ENCODE measurements around the gene PLEKHA5. TPM values are rescaled to one million over a fixed set of nuclear protein-coding genes. Genes with fewer than 3 reads are reported as not detected.

Gene PLEKHA5
- total RNA-seq, 1 donor from 2014 or later: 2.0 TPM

- DNase-seq (ENCODE audit: low spot score): no peak
- no peaks in the 10 kb centered on the region for H3K4me1 Mint-ChIP-seq (ENCODE audit: low read depth)
- no peak overlapping the region for H3K4me3 Mint-ChIP-seq
- intact Hi-C loops (cut with micrococcal nuclease): no loop called here
- H3K36me3 Mint-ChIP-seq (ENCODE audit: low read depth): no peaks in the 10 kb centered on the region
- no peaks in the 10 kb centered on the region for H3K9me3 Mint-ChIP-seq
- peaks cover 5% of the 10 kb centered on the region for H3K27me3 Mint-ChIP-seq (ENCODE audit: insufficient read depth)
- H3K27ac Mint-ChIP-seq: no peak overlapping the region
These were observed 10.2 kb downstream of the PLEKHA5 start for GRCh38 chr12:19139615-19140194.

- Mint-ChIP-seq H3K27me3 (ENCODE audit: insufficient read depth) (peaks cover 1% of the 10 kb centered on the region), H3K4me3 (no peak overlapping the region), H3K9me3 (no peaks in the 10 kb centered on the region), H3K4me1 (ENCODE audit: low read depth) (no peaks in the 10 kb centered on the region), H3K27ac (no peak overlapping the region), H3K36me3 (ENCODE audit: low read depth) (no peaks in the 10 kb centered on the region)
- intact Hi-C loops (cut with micrococcal nuclease): no loop called here
- DNase-seq (ENCODE audit: low spot score): no peak
These were observed 11.1 kb downstream of the PLEKHA5 start for GRCh38 chr12:19140381-19141236.

- no peak overlapping the region for H3K4me3 Mint-ChIP-seq
- no peaks in the 10 kb centered on the region for H3K9me3 Mint-ChIP-seq
- H3K27ac Mint-ChIP-seq: no peak overlapping the region
- peaks cover 5% of the 10 kb centered on the region for H3K27me3 Mint-ChIP-seq (ENCODE audit: insufficient read depth)
- no peaks in the 10 kb centered on the region for H3K36me3 Mint-ChIP-seq (ENCODE audit: low read depth)
- intact Hi-C loops (cut with micrococcal nuclease): no loop called here
- no peak for DNase-seq (ENCODE audit: low spot score)
- no peaks in the 10 kb centered on the region for H3K4me1 Mint-ChIP-seq (ENCODE audit: low read depth)
These were observed 13.0 kb downstream of the PLEKHA5 start for GRCh38 chr12:19142499-19142898.

GRCh38 chr12:19144287-19144686, 14.8 kb downstream of the PLEKHA5 start:
- H3K36me3 Mint-ChIP-seq (ENCODE audit: low read depth): no peaks in the 10 kb centered on the region
- no peak overlapping the region for H3K27ac Mint-ChIP-seq
- no peaks in the 10 kb centered on the region for H3K4me1 Mint-ChIP-seq (ENCODE audit: low read depth)
- DNase-seq (ENCODE audit: low spot score): no peak
- H3K4me3 Mint-ChIP-seq: no peak overlapping the region
- peaks cover 5% of the 10 kb centered on the region for H3K27me3 Mint-ChIP-seq (ENCODE audit: insufficient read depth)
- intact Hi-C loops (cut with micrococcal nuclease): no loop called here
- no peaks in the 10 kb centered on the region for H3K9me3 Mint-ChIP-seq

- H3K36me3 Mint-ChIP-seq (ENCODE audit: low read depth): no peaks in the 10 kb centered on the region
- no peaks in the 10 kb centered on the region for H3K9me3 Mint-ChIP-seq
These were observed 15.5 kb downstream of the PLEKHA5 start for GRCh38 chr12:19144985-19145384.

GRCh38 chr12:19148860-19149259, 19.3 kb downstream of the PLEKHA5 start:
- Mint-ChIP-seq H3K4me1 (ENCODE audit: low read depth) (no peaks in the 10 kb centered on the region), H3K36me3 (ENCODE audit: low read depth) (no peaks in the 10 kb centered on the region), H3K27ac (no peak overlapping the region), H3K9me3 (no peaks in the 10 kb centered on the region), H3K27me3 (ENCODE audit: insufficient read depth) (peaks cover 3% of the 10 kb centered on the region), H3K4me3 (no peak overlapping the region)
- DNase-seq (ENCODE audit: low spot score): no peak
- intact Hi-C loops (cut with micrococcal nuclease): no loop called here

More at GRCh38 chr12:19144985-19145384, 15.5 kb downstream of the PLEKHA5 start:
- intact Hi-C loops (cut with micrococcal nuclease): no loop called here
- Mint-ChIP-seq H3K27ac (no peak overlapping the region), H3K4me1 (ENCODE audit: low read depth) (no peaks in the 10 kb centered on the region), H3K27me3 (ENCODE audit: insufficient read depth) (peaks cover 5% of the 10 kb centered on the region), H3K4me3 (no peak overlapping the region)
- DNase-seq (ENCODE audit: low spot score): no peak

- Mint-ChIP-seq H3K27ac (no peak overlapping the region), H3K9me3 (no peaks in the 10 kb centered on the region), H3K4me3 (no peak overlapping the region), H3K36me3 (ENCODE audit: low read depth) (no peaks in the 10 kb centered on the region), H3K4me1 (ENCODE audit: low read depth) (no peaks in the 10 kb centered on the region), H3K27me3 (ENCODE audit: insufficient read depth) (peaks cover 6% of the 10 kb centered on the region)
- no peak for DNase-seq (ENCODE audit: low spot score)
- intact Hi-C loops (cut with micrococcal nuclease): no loop called here
These were observed 20.9 kb downstream of the PLEKHA5 start for GRCh38 chr12:19150273-19150900.

GRCh38 chr12:19151298-19151697, 21.8 kb downstream of the PLEKHA5 start:
- DNase-seq (ENCODE audit: low spot score): no peak
- no peaks in the 10 kb centered on the region for H3K4me1 Mint-ChIP-seq (ENCODE audit: low read depth)
- no peaks in the 10 kb centered on the region for H3K36me3 Mint-ChIP-seq (ENCODE audit: low read depth)
- H3K9me3 Mint-ChIP-seq: no peaks in the 10 kb centered on the region
- peaks cover 6% of the 10 kb centered on the region for H3K27me3 Mint-ChIP-seq (ENCODE audit: insufficient read depth)
- no peak overlapping the region for H3K4me3 Mint-ChIP-seq
- H3K27ac Mint-ChIP-seq: no peak overlapping the region
- intact Hi-C loops (cut with micrococcal nuclease): no loop called here

- no peaks in the 10 kb centered on the region for H3K9me3 Mint-ChIP-seq
- H3K4me3 Mint-ChIP-seq: no peak overlapping the region
- intact Hi-C loops (cut with micrococcal nuclease): no loop called here
- DNase-seq (ENCODE audit: low spot score): no peak
- H3K4me1 Mint-ChIP-seq (ENCODE audit: low read depth): no peaks in the 10 kb centered on the region
- H3K36me3 Mint-ChIP-seq (ENCODE audit: low read depth): no peaks in the 10 kb centered on the region
- peaks cover 4% of the 10 kb centered on the region for H3K27me3 Mint-ChIP-seq (ENCODE audit: insufficient read depth)
- no peak overlapping the region for H3K27ac Mint-ChIP-seq
These were observed 23.9 kb downstream of the PLEKHA5 start for GRCh38 chr12:19153396-19153795.

GRCh38 chr12:19154686-19155085, 25.2 kb downstream of the PLEKHA5 start:
- intact Hi-C loops (cut with micrococcal nuclease): no loop called here
- H3K4me3 Mint-ChIP-seq: no peak overlapping the region
- no peak for DNase-seq (ENCODE audit: low spot score)
- no peaks in the 10 kb centered on the region for H3K4me1 Mint-ChIP-seq (ENCODE audit: low read depth)
- H3K27ac Mint-ChIP-seq: no peak overlapping the region
- no peaks in the 10 kb centered on the region for H3K36me3 Mint-ChIP-seq (ENCODE audit: low read depth)
- peaks cover 6% of the 10 kb centered on the region for H3K27me3 Mint-ChIP-seq (ENCODE audit: insufficient read depth)
- H3K9me3 Mint-ChIP-seq: no peaks in the 10 kb centered on the region

GRCh38 chr12:19155981-19156734, 26.6 kb downstream of the PLEKHA5 start:
- Mint-ChIP-seq H3K36me3 (ENCODE audit: low read depth) (no peaks in the 10 kb centered on the region), H3K27me3 (ENCODE audit: insufficient read depth) (peaks cover 6% of the 10 kb centered on the region), H3K27ac (no peak overlapping the region), H3K4me3 (no peak overlapping the region), H3K4me1 (ENCODE audit: low read depth) (no peaks in the 10 kb centered on the region), H3K9me3 (no peaks in the 10 kb centered on the region)
- intact Hi-C loops (cut with micrococcal nuclease): no loop called here
- no peak for DNase-seq (ENCODE audit: low spot score)

- no peak for DNase-seq (ENCODE audit: low spot score)
- intact Hi-C loops (cut with micrococcal nuclease): no loop called here
- no peaks in the 10 kb centered on the region for H3K9me3 Mint-ChIP-seq
These were observed 29.4 kb downstream of the PLEKHA5 start for GRCh38 chr12:19158923-19159322.

GRCh38 chr12:19161216-19161615, 31.7 kb downstream of the PLEKHA5 start:
- DNase-seq (ENCODE audit: low spot score): no peak
- no peak overlapping the region for H3K4me3 Mint-ChIP-seq
- intact Hi-C loops (cut with micrococcal nuclease): no loop called here
- no peak overlapping the region for H3K27ac Mint-ChIP-seq
- no peaks in the 10 kb centered on the region for H3K4me1 Mint-ChIP-seq (ENCODE audit: low read depth)
- peaks cover 6% of the 10 kb centered on the region for H3K27me3 Mint-ChIP-seq (ENCODE audit: insufficient read depth)
- no peaks in the 10 kb centered on the region for H3K36me3 Mint-ChIP-seq (ENCODE audit: low read depth)
- H3K9me3 Mint-ChIP-seq: no peaks in the 10 kb centered on the region

More at GRCh38 chr12:19158923-19159322, 29.4 kb downstream of the PLEKHA5 start:
- no peaks in the 10 kb centered on the region for H3K4me1 Mint-ChIP-seq (ENCODE audit: low read depth)
- H3K27ac Mint-ChIP-seq: no peak overlapping the region
- no peak overlapping the region for H3K4me3 Mint-ChIP-seq
- H3K27me3 Mint-ChIP-seq (ENCODE audit: insufficient read depth): peaks cover 6% of the 10 kb centered on the region
- H3K36me3 Mint-ChIP-seq (ENCODE audit: low read depth): no peaks in the 10 kb centered on the region

All from activated T-helper 1 cell treated with anti-CD3 and anti-CD28 coated beads, Interleukin-12 subunit alpha, Interleukin-12 subunit beta, Interleukin-2, Interleukin-4 antibody, amounts not matched to agents 30 ng/mL and 10 ng/mL and 1 ng/mL, durations not matched to agents 14 hours and 24 hours and 36 hours (primary cell).